H54 (cell line): ENCODE measurements around the gene TUB.

ENCODE experiments used
- DNase-seq: peaks from one replicate; pipeline ENCODE4 v3.0.0; 2011; ENCODE audit warnings: low spot score, mixed read lengths; ENCODE audit not compliant: insufficient read length
- FAIRE-seq: peaks from 3 replicates; lab custom pipeline; 2011; peaks lifted over from hg19 to GRCh38; lab: Jason Lieb, UNC
- POLR2A ChIP-seq: IDR thresholded peaks from 2 replicates; pipeline ENCODE4 v1.6.1; 2011; ENCODE audit warnings: low read depth, mild to moderate bottlenecking, low read length

Gene TUB

DNA sequence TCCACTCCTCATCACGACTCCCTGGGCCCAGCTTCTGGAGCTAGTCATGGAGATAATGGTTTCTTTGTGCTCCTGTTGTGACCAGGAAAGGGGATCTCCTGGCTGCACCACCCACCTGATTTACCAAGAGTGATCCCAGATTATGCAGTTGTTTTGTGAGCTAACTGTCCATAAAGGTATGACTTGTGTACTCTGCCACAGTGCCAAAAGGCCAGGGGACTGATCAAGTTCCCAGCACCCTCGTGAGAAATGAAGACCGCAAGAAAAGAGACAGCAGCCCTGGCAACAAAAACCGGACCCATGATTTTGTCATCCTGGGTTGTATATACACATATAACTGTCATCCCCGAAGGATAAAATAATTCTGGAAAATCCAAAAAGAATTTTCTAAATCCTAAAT lies 26.6 kb downstream of the TUB start:
- no peak for FAIRE-seq
- no peak for DNase-seq
- no peak for TF ChIP-seq POLR2A

DNA sequence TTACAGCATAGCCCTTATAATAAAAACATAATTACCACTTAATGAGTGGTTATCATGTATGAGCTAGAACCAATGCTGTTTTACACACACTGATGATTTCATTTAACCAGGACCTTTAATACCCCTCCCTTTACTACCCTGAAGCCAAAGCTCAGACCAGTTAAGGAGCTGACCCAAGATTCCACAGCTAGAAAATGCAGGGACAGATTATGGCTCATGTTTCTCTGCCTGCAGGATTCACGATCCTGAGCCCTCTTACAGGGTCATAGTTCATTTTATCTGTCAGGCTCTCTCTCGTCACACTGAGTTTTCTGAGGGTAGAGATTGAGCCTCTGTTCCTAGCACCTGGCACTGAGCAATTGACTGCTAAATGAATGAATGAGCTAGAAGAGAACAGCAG lies 27.4 kb downstream of the TUB start:
- DNase-seq (no peak), FAIRE-seq (no peak)
- no peak for TF ChIP-seq POLR2A

DNA sequence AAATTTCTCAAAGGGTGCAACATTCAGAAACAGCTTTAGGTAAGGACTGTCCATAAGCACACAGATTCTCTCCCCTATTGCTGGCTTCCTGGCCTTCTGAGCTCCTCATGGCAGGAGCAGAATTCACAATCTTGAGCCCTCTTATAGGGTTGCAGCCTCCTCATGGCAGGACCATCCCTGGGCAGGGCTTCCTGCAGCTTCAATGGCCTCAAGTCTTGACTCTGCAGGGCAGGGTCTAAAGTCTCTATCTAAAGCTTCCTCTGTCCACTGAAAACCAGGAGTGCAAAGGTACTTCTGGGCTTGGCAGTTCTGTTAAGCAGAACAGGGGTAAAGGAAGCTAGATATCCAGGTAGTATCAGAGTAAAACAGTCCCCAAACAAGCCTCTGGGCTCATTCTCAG lies 28.7 kb downstream of the TUB start:
- TF ChIP-seq POLR2A: no peak
- FAIRE-seq: no peak
- DNase-seq: no peak

DNA sequence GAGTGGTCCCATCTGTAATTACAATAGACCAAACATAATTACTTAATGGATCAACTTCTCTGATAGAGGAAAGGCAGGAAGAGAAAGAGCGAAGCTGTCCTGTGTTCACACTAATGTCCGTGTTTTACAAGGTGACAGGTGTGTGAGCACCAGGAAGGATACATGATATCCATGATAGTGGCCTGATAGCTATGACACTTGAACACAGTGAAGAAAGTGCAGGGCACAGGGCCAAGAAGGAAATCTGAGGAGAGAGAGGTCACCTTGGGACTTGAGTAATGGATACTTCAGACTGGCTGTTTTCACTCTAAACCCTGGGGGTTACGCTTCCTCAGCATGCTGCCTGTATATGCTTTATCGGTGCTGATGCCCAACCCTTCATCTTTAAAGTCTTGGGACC lies 29.4 kb downstream of the TUB start:
- FAIRE-seq (no peak), DNase-seq (no peak)
- TF ChIP-seq POLR2A: no peak

DNA sequence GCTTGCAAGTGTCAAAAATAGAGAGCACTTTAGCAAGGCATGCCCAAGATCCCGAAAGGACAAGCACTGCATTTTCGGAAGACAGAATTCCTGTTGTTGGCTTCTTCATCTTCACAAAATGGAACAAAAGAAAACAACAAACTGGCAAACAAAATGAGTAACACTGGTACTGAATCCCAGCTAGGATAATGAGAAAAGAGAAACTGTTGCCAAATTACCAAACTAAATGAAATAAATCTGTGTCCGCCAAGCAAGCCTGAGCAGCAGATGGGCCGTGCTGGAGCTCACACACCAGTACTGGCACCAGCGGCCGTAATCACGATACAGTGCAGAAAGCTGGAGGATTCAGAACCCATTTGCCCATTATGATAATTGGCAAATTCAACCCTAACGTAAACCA lies 30.6 kb downstream of the TUB start:
- no peak for DNase-seq
- no peak for FAIRE-seq
- TF ChIP-seq POLR2A: no peak

DNA sequence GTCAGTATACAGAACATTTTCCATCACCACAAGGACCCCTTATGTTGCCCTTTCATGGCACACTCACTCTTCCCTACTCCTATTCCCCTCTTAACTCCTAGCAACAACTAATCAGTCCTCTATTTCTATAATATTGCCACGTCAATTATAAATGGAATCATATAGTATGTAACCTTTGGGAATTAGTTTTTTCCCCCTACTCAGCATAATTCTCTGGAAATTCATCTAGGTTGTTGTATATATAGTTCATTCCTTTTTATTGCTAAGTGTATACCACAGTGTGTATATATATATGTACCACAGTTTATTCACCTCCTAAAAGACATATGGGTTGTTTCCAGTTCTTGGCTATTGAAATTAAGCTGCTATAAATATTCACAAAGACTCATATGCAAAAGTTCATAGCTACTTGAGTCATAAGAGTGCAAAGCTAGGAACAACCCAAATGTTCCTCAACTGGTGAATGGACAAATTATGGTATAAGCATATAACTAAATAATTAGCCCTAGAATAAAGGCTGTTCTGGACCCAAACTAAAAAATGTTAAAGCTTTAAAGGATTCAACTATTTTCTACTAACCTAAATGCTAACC lies 41.3 kb downstream of the TUB start:
- FAIRE-seq (no peak), DNase-seq (no peak)
- TF ChIP-seq POLR2A: no peak

DNA sequence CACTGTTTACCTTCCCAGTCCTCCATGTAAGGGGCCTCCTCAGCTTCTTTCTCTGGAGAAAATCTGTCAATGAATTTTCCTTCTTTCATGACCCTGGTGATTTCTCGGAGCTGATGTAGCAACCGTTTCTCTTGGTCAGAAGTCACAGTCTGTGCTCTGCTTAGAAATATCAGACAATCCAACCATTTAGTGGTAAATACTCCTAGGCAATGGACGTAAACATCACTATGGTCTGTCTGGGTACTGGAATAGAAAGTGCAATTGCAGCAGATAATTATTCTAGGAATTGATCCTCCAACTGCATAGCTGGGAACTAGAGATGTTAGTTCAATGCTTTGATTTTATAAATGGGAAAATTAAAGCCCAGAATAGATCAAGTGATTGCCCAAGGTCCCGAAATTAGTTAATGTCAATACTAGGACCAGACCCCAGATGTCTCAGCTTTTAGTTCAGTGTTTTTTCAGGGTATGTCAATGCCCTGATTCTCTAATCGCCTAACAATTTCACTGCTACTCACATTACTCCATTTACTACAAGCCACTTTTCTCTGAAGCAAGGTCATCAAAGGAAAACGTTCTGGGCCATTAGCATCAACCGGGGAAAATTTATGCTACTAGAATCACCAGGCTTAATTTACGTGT lies 45.8 kb downstream of the TUB start:
- DNase-seq (no peak), FAIRE-seq (no peak)
- TF ChIP-seq POLR2A: no peak

DNA sequence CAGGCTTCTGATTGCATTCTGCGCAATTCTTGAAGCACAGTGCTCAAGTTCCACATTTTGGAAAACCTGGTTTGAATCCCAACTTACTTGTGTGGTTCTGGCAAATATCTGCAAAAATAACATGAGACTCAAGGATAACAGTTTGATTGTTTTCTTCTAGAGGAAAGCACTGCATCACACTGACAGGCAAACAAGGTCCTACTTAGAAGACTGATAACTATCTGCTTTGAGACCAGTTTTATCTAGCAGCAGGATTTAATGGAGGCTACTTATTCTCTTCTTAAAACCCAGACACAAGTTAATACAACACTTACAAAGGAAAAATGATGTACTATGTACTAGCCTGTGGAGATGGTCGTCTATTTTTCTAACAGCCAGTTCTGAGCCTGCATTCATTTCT lies 46.4 kb downstream of the TUB start:
- FAIRE-seq (no peak), DNase-seq (no peak)
- no peak for TF ChIP-seq POLR2A

DNA sequence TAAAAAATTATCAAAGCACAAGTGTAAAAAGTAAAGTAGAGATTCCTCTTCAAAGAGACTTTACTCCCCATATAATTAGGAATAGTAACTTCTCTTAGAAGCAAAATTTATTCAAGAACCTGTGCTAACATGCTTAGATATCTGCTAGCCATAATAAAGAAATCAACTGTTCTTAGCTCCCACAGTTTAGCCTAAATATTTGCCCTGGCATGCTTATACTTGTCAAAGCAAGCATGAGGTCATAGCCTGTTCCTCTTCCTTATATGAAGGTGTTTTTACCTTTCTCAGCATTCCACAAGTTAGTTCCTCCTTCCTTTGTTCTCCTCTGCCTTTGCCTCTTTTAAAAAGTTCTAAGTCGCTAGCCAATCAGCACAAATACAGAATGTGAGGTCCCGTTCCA lies 57.5 kb downstream of the TUB start:
- FAIRE-seq (no peak), DNase-seq (no peak)
- TF ChIP-seq POLR2A: no peak

DNA sequence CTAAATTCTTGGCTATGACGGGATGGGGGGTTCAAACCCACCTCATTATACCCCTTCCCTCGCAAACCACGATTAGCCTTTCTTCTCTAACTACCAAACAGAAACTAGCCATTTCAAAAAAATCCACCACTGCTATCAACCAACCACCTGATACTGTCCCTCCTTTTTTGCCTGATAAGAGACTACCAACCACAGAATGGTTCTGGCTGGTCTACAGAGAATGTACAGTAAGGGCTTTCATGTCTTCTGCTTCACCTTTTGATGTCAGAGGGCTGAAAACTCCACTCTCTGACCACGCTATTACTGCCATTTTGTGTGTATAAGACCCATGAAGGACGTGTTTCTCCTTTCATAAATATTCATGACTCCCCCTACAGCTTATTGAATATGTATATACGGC lies 68.7 kb downstream of the TUB start:
- no peak for FAIRE-seq
- DNase-seq: no peak

More for the DNA sequence above, 68.7 kb downstream of the TUB start:
- no peak for TF ChIP-seq POLR2A
